HepG2 (cell line): ENCODE measurements around the gene SH3TC2.

ENCODE experiments used
- EP300 ChIP-seq, 3 experiments: sonication (generic) in 1 of 3; formaldehyde crosslinking in 1 of 3; IDR thresholded peaks; 2 replicates each; pipeline versions ENCODE4 v1.5.1 to v1.6.1; 2011 to 2020; ENCODE audit warnings: low read depth in 2 of 3, low read length in 2 of 3, borderline replicate concordance in 1 of 3, improper control_type of control experiment in 1 of 3, mild to moderate bottlenecking in 1 of 3, missing genetic modification reagents in 1 of 3, moderate library complexity in 1 of 3
- NR2F6 ChIP-seq, 2 experiments: IDR thresholded peaks; 2 replicates each; pipeline ENCODE4 v1.6.1; 2016; ENCODE audit warnings: antibody characterized with exemption in 1 of 2, mild to moderate bottlenecking in 1 of 2
- YY1 ChIP-seq: IDR thresholded peaks from 2 replicates; pipeline ENCODE4 v1.6.1; 2011; ENCODE audit warnings: low read length, low read depth, moderate library complexity, mild to moderate bottlenecking; ENCODE audit not compliant: insufficient read depth, insufficient replicate concordance
- ZNF577 ChIP-seq: sonication (generic); formaldehyde crosslinking; IDR thresholded peaks from 2 replicates; pipeline ENCODE4 v1.4.0; 2020; ENCODE audit warnings: mild to moderate bottlenecking, low read depth, missing genetic modification reagents, borderline replicate concordance
- TF ChIP-seq, protein P1 (sequence below): sonication (generic); formaldehyde crosslinking; IDR thresholded peaks from 2 replicates; pipeline ENCODE4 v1.4.0; 2020; ENCODE audit warnings: mild to moderate bottlenecking, missing genetic modification reagents

DNA sequence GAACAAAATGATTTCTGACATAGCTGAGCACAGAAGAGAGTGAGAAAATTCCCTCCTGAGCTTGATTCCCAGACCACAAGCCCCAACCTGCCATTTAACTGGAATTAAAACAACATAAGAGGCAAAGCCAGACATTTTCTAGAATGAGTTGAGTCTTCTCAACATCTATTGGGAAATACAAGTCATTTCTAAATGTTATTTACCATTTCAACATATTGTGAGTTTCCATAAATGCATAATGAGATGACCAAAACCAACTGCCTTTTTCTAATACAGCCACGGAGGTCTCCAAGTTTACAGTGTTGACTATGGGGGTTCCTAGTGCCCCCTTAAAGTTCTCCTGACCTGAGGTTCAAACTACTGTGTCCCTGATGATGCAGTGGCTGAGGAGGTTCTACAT lies 20.0 kb downstream of the SH3TC2 start:
- TF ChIP-seq EP300 (IDR thresholded peaks at IDR 0.05; ENCODE audit: low read depth in 2 of 2, low read length in 2 of 2) (no peak), EP300 (CRISPR knock-in tag; IDR thresholded peaks at IDR 0.05; ENCODE audit: borderline replicate concordance) (no peak), YY1 (no peak), NR2F6 (IDR thresholded peaks at IDR 0.05) (no peak), NR2F6 (CRISPR knock-in tag; IDR thresholded peaks at IDR 0.05) (no peak), ZNF577 (CRISPR knock-in tag) (no peak)
- TF ChIP-seq, protein P1, sequence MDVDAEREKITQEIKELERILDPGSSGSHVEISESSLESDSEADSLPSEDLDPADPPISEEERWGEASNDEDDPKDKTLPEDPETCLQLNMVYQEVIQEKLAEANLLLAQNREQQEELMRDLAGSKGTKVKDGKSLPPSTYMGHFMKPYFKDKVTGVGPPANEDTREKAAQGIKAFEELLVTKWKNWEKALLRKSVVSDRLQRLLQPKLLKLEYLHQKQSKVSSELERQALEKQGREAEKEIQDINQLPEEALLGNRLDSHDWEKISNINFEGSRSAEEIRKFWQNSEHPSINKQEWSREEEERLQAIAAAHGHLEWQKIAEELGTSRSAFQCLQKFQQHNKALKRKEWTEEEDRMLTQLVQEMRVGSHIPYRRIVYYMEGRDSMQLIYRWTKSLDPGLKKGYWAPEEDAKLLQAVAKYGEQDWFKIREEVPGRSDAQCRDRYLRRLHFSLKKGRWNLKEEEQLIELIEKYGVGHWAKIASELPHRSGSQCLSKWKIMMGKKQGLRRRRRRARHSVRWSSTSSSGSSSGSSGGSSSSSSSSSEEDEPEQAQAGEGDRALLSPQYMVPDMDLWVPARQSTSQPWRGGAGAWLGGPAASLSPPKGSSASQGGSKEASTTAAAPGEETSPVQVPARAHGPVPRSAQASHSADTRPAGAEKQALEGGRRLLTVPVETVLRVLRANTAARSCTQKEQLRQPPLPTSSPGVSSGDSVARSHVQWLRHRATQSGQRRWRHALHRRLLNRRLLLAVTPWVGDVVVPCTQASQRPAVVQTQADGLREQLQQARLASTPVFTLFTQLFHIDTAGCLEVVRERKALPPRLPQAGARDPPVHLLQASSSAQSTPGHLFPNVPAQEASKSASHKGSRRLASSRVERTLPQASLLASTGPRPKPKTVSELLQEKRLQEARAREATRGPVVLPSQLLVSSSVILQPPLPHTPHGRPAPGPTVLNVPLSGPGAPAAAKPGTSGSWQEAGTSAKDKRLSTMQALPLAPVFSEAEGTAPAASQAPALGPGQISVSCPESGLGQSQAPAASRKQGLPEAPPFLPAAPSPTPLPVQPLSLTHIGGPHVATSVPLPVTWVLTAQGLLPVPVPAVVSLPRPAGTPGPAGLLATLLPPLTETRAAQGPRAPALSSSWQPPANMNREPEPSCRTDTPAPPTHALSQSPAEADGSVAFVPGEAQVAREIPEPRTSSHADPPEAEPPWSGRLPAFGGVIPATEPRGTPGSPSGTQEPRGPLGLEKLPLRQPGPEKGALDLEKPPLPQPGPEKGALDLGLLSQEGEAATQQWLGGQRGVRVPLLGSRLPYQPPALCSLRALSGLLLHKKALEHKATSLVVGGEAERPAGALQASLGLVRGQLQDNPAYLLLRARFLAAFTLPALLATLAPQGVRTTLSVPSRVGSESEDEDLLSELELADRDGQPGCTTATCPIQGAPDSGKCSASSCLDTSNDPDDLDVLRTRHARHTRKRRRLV: no peak
